PC-3 (cell line): ENCODE results near the gene FICD. TPM values are rescaled to one million over a fixed set of nuclear protein-coding genes. Genes with fewer than 3 reads are reported as not detected.

ENCODE experiments used
- ATAC-seq: fragments of 200-7000 bp; cut with Tn5 transposase; 2 replicates; pipeline ENCODE4 v1.9.1; 2020; ENCODE audit warnings: mild to moderate bottlenecking, moderate library complexity
- BruUV-seq: library from RNA; stranded (reverse); fragments of 400-500 nt; replicated peaks from 2 replicates; lab custom pipeline; 2021; lab: Mats Ljungman, UMichigan
- CTCF ChIA-PET: fragments of 300-600 bp; sonication (Branson Sonifier 250); formaldehyde crosslinking; loops from one replicate; lab custom pipeline; 2022; ENCODE audit warnings: antibody characterized with exemption; lab: Charles Lee
- POLR2A ChIA-PET: fragments of 300-600 bp; sonication (Branson Sonifier 250); formaldehyde crosslinking; loops from one replicate; lab custom pipeline; 2022; ENCODE audit warnings: antibody characterized with exemption; ENCODE audit not compliant: unreplicated experiment; lab: Charles Lee
- DNase-seq: peaks from one replicate; pipeline ENCODE4 v3.0.0-alpha.2; 2015
- H2AFZ ChIP-seq: fragments of 300-600 bp; sonication (generic); 2 replicates; pipeline ENCODE4 v1.6.0; 2016; ENCODE audit warnings: antibody characterized with exemption, low read length
- H3F3A ChIP-seq: fragments of 300-600 bp; sonication (generic); one replicate; pipeline ENCODE4 v1.6.0; 2017; ENCODE audit warnings: antibody characterized with exemption, low read length, control low read depth, mild to moderate bottlenecking; ENCODE audit not compliant: unreplicated experiment
- H3K27ac ChIP-seq: fragments of 300-600 bp; sonication (generic); 2 replicates; pipeline ENCODE4 v1.5.1; 2016; ENCODE audit warnings: mild to moderate bottlenecking, low read length
- H3K27me3 ChIP-seq: fragments of 300-600 bp; sonication (generic); 2 replicates; pipeline ENCODE4 v1.6.1; 2016; ENCODE audit warnings: low read length, mixed read lengths
- H3K36me3 ChIP-seq: fragments of 300-600 bp; sonication (generic); 2 replicates; pipeline ENCODE4 v1.6.1; 2016; ENCODE audit warnings: low read depth, mixed run types, low read length, mixed read lengths
- H3K4me1 ChIP-seq: fragments of 300-600 bp; sonication (generic); 2 replicates; pipeline ENCODE4 v1.5.1; 2016; ENCODE audit warnings: low read length; ENCODE audit not compliant: insufficient read depth
- H3K4me2 ChIP-seq: fragments of 300-600 bp; sonication (generic); 2 replicates; pipeline ENCODE4 v1.6.0; 2016; ENCODE audit warnings: low read length
- H3K4me3 ChIP-seq: fragments of 300-600 bp; sonication (generic); 2 replicates; pipeline ENCODE4 v1.5.1; 2016; ENCODE audit warnings: mild to moderate bottlenecking, low read length, mixed read lengths
- H3K79me2 ChIP-seq: fragments of 300-600 bp; sonication (generic); 2 replicates; pipeline ENCODE4 v1.6.1; 2017; ENCODE audit warnings: low read length, mixed read lengths
- H3K9ac ChIP-seq: fragments of 300-600 bp; sonication (generic); 2 replicates; pipeline ENCODE4 v1.6.0; 2016; ENCODE audit warnings: mild to moderate bottlenecking, low read length
- H3K9me2 ChIP-seq: fragments of 300-600 bp; sonication (generic); replicated peaks from 2 replicates; pipeline ENCODE4 v1.6.1; 2016; ENCODE audit warnings: mixed run types, low read length, mixed read lengths
- H3K9me3 ChIP-seq: fragments of 300-600 bp; sonication (generic); 2 replicates; pipeline ENCODE4 v1.6.1; 2016; ENCODE audit warnings: low read length, mixed read lengths
- H4K20me1 ChIP-seq: fragments of 300-600 bp; sonication (generic); 2 replicates; pipeline ENCODE4 v1.6.1; 2016; ENCODE audit warnings: low read length, mixed read lengths
- EZH2 ChIP-seq: fragments of 300-600 bp; sonication (generic); IDR thresholded peaks from one replicate; pipeline ENCODE4 v1.6.1; 2017; ENCODE audit warnings: antibody characterized with exemption, mild to moderate bottlenecking, low read length; ENCODE audit not compliant: unreplicated experiment
- EZH2phosphoT487 ChIP-seq: fragments of 300-600 bp; sonication (generic); IDR thresholded peaks from 2 replicates; pipeline ENCODE4 v1.6.1; 2018; ENCODE audit warnings: mild to moderate bottlenecking, antibody characterized with exemption, low read length, borderline replicate concordance
- intact Hi-C: fragments of 100-400 bp; cut with micrococcal nuclease; formaldehyde crosslinking; loops from 2 replicates; pipeline ENCODE4 v1.9.0; 2023
- total RNA-seq: library from RNA; depleted of rRNA; stranded (reverse); fragments of >200 nt; gene quantifications from 2 replicates; pipeline ENCODE4 v1.2.3, GENCODE V29; 2014
- TF ChIP-seq, protein P1 (sequence below): fragments of 300-600 bp; sonication (generic); conservative IDR thresholded peaks from 2 replicates; pipeline ENCODE4 v1.5.1; 2017; ENCODE audit warnings: antibody characterized with exemption, low read depth, mild to moderate bottlenecking, low read length

FICD gene
- total RNA-seq, 1 experiment from 2014 or later, result 6.4 TPM

DNA sequence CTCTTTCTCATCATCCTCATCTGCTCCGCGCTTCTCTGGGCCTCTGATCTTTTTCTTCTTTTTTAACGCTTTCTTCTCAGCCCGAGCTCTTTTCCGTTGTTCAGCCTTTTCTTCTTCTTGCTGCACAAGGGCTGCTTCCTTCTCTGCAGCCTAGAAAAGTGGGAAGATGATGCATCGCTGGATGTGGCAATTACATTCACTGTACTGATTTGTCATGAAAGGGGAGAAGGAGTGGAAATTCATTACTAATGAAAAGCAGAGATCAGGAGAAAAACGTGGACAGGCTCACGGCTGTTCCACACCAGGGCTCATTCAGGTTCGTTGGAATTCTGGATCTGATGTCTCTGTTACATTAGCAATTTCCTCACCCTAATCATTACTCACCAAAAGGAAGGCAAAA lies 15.1 kb downstream of the FICD start:
- no peak overlapping the region for H3K9ac ChIP-seq
- no peaks in the 10 kb centered on the region for H3K9me2 ChIP-seq
- H3K4me2 ChIP-seq, result no peak overlapping the region
- H2AFZ ChIP-seq, result no peak overlapping the region
- H3K4me1 ChIP-seq, result peaks cover 12% of the 10 kb centered on the region; the same call in 1 of the 2 replicates
- no peak overlapping the region for H3K27ac ChIP-seq
- peaks cover 80% of the 10 kb centered on the region for H3K36me3 ChIP-seq
- no peaks in the 10 kb centered on the region for H3K9me3 ChIP-seq
- POLR2A ChIA-PET, result no interaction called here
- 0 out of 2 replicates have a peak, but pooled peaks cover under 1% of the 10 kb centered on the region for H4K20me1 ChIP-seq
- CTCF ChIA-PET, result interaction anchor here (0.6 kb wide), 1 partner anchor 35 kb away, joined by 3 read pairs; no protein-coding TSS in a partner anchor
- TF ChIP-seq EZH2phosphoT487, result no peak
- TF ChIP-seq, protein P1, sequence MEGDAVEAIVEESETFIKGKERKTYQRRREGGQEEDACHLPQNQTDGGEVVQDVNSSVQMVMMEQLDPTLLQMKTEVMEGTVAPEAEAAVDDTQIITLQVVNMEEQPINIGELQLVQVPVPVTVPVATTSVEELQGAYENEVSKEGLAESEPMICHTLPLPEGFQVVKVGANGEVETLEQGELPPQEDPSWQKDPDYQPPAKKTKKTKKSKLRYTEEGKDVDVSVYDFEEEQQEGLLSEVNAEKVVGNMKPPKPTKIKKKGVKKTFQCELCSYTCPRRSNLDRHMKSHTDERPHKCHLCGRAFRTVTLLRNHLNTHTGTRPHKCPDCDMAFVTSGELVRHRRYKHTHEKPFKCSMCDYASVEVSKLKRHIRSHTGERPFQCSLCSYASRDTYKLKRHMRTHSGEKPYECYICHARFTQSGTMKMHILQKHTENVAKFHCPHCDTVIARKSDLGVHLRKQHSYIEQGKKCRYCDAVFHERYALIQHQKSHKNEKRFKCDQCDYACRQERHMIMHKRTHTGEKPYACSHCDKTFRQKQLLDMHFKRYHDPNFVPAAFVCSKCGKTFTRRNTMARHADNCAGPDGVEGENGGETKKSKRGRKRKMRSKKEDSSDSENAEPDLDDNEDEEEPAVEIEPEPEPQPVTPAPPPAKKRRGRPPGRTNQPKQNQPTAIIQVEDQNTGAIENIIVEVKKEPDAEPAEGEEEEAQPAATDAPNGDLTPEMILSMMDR, result no peak
- no peak for TF ChIP-seq EZH2
- no peaks in the 10 kb centered on the region for H3F3A ChIP-seq
- DNase-seq, result no peak
- no peaks in the 10 kb centered on the region for H3K27me3 ChIP-seq
- intact Hi-C loops, result no loop called here
- H3K79me2 ChIP-seq, result no peaks in the 10 kb centered on the region
- no TSS peak for BruUV-seq
- no peak overlapping the region for H3K4me3 ChIP-seq
- ATAC-seq, result no peak

DNA sequence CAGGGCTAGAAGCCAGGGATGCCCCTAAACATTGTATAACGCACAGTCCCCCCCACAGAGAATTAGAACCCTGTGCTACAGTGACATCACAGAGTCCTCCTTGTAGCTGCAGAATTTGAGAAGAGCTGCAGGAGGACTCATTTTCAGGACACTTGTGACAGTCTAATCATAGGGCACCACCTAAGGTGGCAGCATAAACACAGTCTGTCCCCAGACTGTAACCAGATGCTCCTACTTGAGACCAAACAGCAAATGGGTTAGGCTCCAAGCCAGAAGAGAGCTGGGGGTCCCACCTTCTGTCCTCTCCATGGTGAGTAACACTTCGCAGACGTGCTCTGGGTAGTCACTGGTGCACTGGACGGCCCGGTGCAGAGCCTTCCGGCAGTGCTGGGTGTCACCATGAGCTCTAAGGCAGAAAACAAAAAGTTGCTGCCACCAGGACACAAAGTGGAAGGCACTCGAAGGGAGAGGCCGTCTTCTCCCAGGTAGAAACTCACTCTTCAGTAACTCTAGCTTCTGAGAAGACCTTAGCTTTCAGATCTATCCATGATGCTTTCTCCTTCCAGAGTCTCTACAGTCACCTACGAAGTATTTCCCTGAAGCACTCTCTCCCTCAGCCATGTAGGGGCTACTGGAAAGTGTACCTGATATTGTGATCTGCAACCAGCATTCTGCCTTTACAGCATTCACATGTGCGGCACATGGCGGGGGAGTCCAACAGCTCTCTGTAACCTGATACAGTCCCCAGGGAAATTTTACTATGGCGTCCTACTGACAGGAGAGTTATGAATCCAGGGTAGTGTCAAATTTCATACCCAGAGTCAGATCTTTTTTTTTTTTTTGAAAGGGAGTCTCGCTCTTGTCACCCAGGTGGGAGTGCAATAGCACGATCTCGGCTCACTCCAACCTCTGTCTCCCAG lies 17.1 kb downstream of the FICD start:
- H3K4me1 ChIP-seq, result no peaks in the 10 kb centered on the region
- intact Hi-C loops, result no loop called here
- H3K9me2 ChIP-seq, result no peaks in the 10 kb centered on the region
- no peak for DNase-seq
- H3K79me2 ChIP-seq, result no peaks in the 10 kb centered on the region
- H4K20me1 ChIP-seq, result peaks cover 3% of the 10 kb centered on the region; the same call in 1 of the 2 replicates
- no peaks in the 10 kb centered on the region for H3K27me3 ChIP-seq
- H3K4me3 ChIP-seq, result no peak overlapping the region
- no peak overlapping the region for H3K4me2 ChIP-seq
- no peak overlapping the region for H3K9ac ChIP-seq
- ChIA-PET POLR2A (no interaction called here), CTCF (no interaction called here)
- no peak overlapping the region for H3K27ac ChIP-seq
- H3K36me3 ChIP-seq, result peaks cover 80% of the 10 kb centered on the region
- no peaks in the 10 kb centered on the region for H3K9me3 ChIP-seq
- no peak for ATAC-seq
- H2AFZ ChIP-seq, result no peak overlapping the region
- no TSS peak for BruUV-seq
- TF ChIP-seq EZH2phosphoT487 (no peak), EZH2 (no peak)
- TF ChIP-seq, protein P1, result no peak
- H3F3A ChIP-seq, result no peaks in the 10 kb centered on the region

DNA sequence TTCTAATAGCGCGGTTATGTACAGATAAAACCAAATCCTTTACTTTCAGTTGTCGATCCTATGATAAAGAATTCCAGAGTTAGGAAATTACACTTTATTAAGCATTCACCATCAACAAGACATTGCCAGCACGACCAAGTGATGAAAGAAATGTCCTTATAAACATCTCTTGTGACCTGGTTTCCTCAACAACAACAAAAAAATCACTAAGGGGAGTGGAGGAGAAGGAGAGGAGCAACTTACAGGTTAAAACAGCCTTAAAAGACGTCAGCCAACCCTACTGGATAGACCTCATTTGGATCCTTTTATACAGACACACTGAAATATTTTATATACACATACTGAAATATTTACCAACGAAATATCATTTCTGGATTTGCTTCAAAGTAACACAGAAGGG lies 23.1 kb downstream of the FICD start:
- Histone ChIP-seq H3K4me1 (no peaks in the 10 kb centered on the region), H3K4me3 (no peak overlapping the region), H2AFZ (no peak overlapping the region), H3K36me3 (peaks cover 84% of the 10 kb centered on the region), H3K9me2 (no peaks in the 10 kb centered on the region), H3K4me2 (no peak overlapping the region), H3K27ac (no peak overlapping the region), H4K20me1 (peaks cover 26% of the 10 kb centered on the region), H3K9me3 (no peaks in the 10 kb centered on the region), H3K27me3 (no peaks in the 10 kb centered on the region), H3K79me2 (peaks cover 53% of the 10 kb centered on the region), H3K9ac (no peak overlapping the region), H3F3A (no peaks in the 10 kb centered on the region)
- ATAC-seq, result no peak
- TF ChIP-seq, protein P1, result no peak
- TF ChIP-seq EZH2, result no peak
- no peak for TF ChIP-seq EZH2phosphoT487
- POLR2A ChIA-PET, result no interaction called here
- BruUV-seq, result no TSS peak
- CTCF ChIA-PET, result no interaction called here
- intact Hi-C loops, result no loop called here
- DNase-seq, result no peak
